GM10847 (cell line): ENCODE data around the gene CPT1A.

Experiments used
- POLR2A ChIP-seq: IDR thresholded peaks from 2 replicates; pipeline ENCODE4 v1.6.1; 2011; ENCODE audit not compliant: insufficient read length; ENCODE audit errors: extremely low read depth

CPT1A gene

GRCh38 chr11:68841718-68842426 is at the start of gene CPT1A:
Gene CPT1A, minus strand, starts transcription at chr11:68841916. Its CDS starts 26,442 bp downstream, at chr11:68815474.
- no peak for TF ChIP-seq POLR2A

GRCh38 chr11:68890490-68891231 is 48.9 kb upstream of the CPT1A start:
- TF ChIP-seq POLR2A, result no peak

- TF ChIP-seq POLR2A, result no peak
These were observed 48.3 kb upstream of the CPT1A start for GRCh38 chr11:68889948-68890446.

- TF ChIP-seq POLR2A, result no peak
These were observed 40.7 kb upstream of the CPT1A start for GRCh38 chr11:68882391-68882790.

GRCh38 chr11:68881320-68881719 is 39.6 kb upstream of the CPT1A start:
- TF ChIP-seq POLR2A, result no peak

GRCh38 chr11:68880851-68881250 is 39.1 kb upstream of the CPT1A start:
- TF ChIP-seq POLR2A, result no peak

GRCh38 chr11:68878022-68878421 is 36.3 kb upstream of the CPT1A start:
- TF ChIP-seq POLR2A, result no peak

GRCh38 chr11:68872216-68873003 is 30.7 kb upstream of the CPT1A start:
- TF ChIP-seq POLR2A, result no peak

- no peak for TF ChIP-seq POLR2A
These were observed 28.8 kb upstream of the CPT1A start for GRCh38 chr11:68870470-68870869.

GRCh38 chr11:68868221-68868835 is 26.6 kb upstream of the CPT1A start:
- TF ChIP-seq POLR2A, result no peak

- no peak for TF ChIP-seq POLR2A
These were observed 25.4 kb upstream of the CPT1A start for GRCh38 chr11:68867066-68867465.

- no peak for TF ChIP-seq POLR2A
These were observed 23.5 kb upstream of the CPT1A start for GRCh38 chr11:68865241-68865640.

GRCh38 chr11:68863553-68864265 is 22.0 kb upstream of the CPT1A start:
- TF ChIP-seq POLR2A, result no peak

- no peak for TF ChIP-seq POLR2A
These were observed 20.7 kb upstream of the CPT1A start for GRCh38 chr11:68862421-68862820.
